A673 (cell line): Measurements from ENCODE around the gene COL19A1.

Experiments
- CTCF ChIP-seq: fragments of 300-800, 200-600 bp; sonication (generic); conservative IDR thresholded peaks from 2 replicates; pipeline ENCODE4 v1.5.1; 2017; ENCODE audit warnings: low read depth, mild to moderate bottlenecking, antibody characterized with exemption, low read length, moderate library complexity, mixed read lengths
- EZH2 ChIP-seq: fragments of 200-600 bp; sonication (generic); IDR thresholded peaks from 2 replicates; pipeline ENCODE4 v1.6.1; 2017; ENCODE audit warnings: borderline replicate concordance, low read depth, mild to moderate bottlenecking, mixed read lengths, antibody characterized with exemption, low read length; ENCODE audit not compliant: poor library complexity, severe bottlenecking

DNA sequence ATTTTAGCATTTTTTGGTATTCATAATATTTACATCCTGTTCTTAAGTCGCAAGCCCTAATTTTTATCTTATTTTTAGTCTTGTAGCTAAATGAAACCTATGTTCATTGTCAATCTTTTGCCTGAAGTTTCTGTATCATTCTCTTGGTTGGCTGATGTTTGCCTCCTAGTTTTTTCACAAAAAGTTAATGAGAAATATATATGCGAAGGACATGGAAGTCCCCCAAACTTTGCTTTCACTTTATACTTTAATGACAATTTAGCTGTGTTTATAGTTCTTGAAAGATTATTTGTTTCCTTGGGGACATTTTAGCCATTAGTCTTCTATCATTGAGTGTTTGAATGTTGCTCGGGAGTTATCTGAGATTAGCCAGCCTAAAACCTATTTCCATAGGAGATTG, 118.2 kb downstream of the COL19A1 start:
- TF ChIP-seq CTCF (no peak), EZH2 (no peak)
